Measurements from ENCODE around the gene HLA-DPB1. TPM values are rescaled to one million over a fixed set of nuclear protein-coding genes. Genes with fewer than 3 reads are reported as not detected.

Gene HLA-DPB1
- total RNA-seq, 1 donor from 2014 or later, result 51.7 TPM

GRCh38 chr6:33126101-33126714 lies 50.4 kb downstream of the HLA-DPB1 start:
- intact Hi-C loops (cut with micrococcal nuclease), result loop anchor here (5.0 kb wide), 1 partner anchor 36 kb away; no protein-coding TSS in a partner anchor

GRCh38 chr6:33128318-33128717 lies 52.5 kb downstream of the HLA-DPB1 start:
- intact Hi-C loops (cut with micrococcal nuclease), result loop anchor here (2.0 to 5.0 kb wide), 2 partner anchors 20 to 34 kb away; no protein-coding TSS in a partner anchor

GRCh38 chr6:33132081-33132524 lies 56.3 kb downstream of the HLA-DPB1 start:
- intact Hi-C loops (cut with micrococcal nuclease), result no loop called here

GRCh38 chr6:33136310-33136900 lies 60.6 kb downstream of the HLA-DPB1 start:
- intact Hi-C loops (cut with micrococcal nuclease), result no loop called here

Other genes starting within 250 kb of the HLA-DPB1 start
- gene TAP2, start 237.3 kb upstream of the HLA-DPB1 start, total RNA-seq, result 171 and 207 TPM in 2 replicates
- 448 and 470 TPM in 2 replicates for gene PSMB8, start 231.9 kb upstream of the HLA-DPB1 start, total RNA-seq
- 416 and 426 TPM in 2 replicates for gene TAP1, start 222.3 kb upstream of the HLA-DPB1 start, total RNA-seq
- gene PSMB9, start 221.8 kb upstream of the HLA-DPB1 start, total RNA-seq, result 413 and 416 TPM in 2 replicates
- gene HLA-DMB, start 135.0 kb upstream of the HLA-DPB1 start, total RNA-seq, result 8.5 and 9.0 TPM in 2 replicates
- gene HLA-DMA, start 122.9 kb upstream of the HLA-DPB1 start, total RNA-seq, result 32.7 and 35.6 TPM in 2 replicates
- 331 and 342 TPM in 2 replicates for gene BRD2, start 107.4 kb upstream of the HLA-DPB1 start, total RNA-seq
- 1.7 and 2.5 TPM in 2 replicates for gene HLA-DOA, start 66.4 kb upstream of the HLA-DPB1 start, total RNA-seq
- gene HLA-DPA1, start 2.3 kb upstream of the HLA-DPB1 start, total RNA-seq, result 119 and 125 TPM in 2 replicates
- gene COL11A2, start 116.5 kb downstream of the HLA-DPB1 start, total RNA-seq, result 0.59 and 0.77 TPM in 2 replicates
- gene RXRB, start 124.7 kb downstream of the HLA-DPB1 start, total RNA-seq, result 41.5 and 41.9 TPM in 2 replicates
- gene SLC39A7, start 124.9 kb downstream of the HLA-DPB1 start, total RNA-seq, result 55.9 and 59.9 TPM in 2 replicates
- gene HSD17B8, start 128.7 kb downstream of the HLA-DPB1 start, total RNA-seq, result 9.3 and 10.9 TPM in 2 replicates
- gene RING1, start 132.5 kb downstream of the HLA-DPB1 start, total RNA-seq, result 41.2 and 41.6 TPM in 2 replicates
- gene VPS52, start 195.9 kb downstream of the HLA-DPB1 start, total RNA-seq, result 65.8 and 68.3 TPM in 2 replicates
- 2,577 and 2,622 TPM in 2 replicates for gene RPS18, start 196.1 kb downstream of the HLA-DPB1 start, total RNA-seq
- 13.9 and 14.5 TPM in 2 replicates for gene B3GALT4, start 201.1 kb downstream of the HLA-DPB1 start, total RNA-seq
- gene WDR46, start 213.2 kb downstream of the HLA-DPB1 start, total RNA-seq, result 70.2 and 77.2 TPM in 2 replicates
- 90.4 and 90.7 TPM in 2 replicates for gene PFDN6, start 213.6 kb downstream of the HLA-DPB1 start, total RNA-seq
- gene RGL2, start 223.0 kb downstream of the HLA-DPB1 start, total RNA-seq, result 42.1 and 43.3 TPM in 2 replicates
- 277 TPM in 2 replicates for gene TAPBP, start 238.1 kb downstream of the HLA-DPB1 start, total RNA-seq
- 11.6 and 12.9 TPM in 2 replicates for gene ZBTB22, start 241.8 kb downstream of the HLA-DPB1 start, total RNA-seq
- gene DAXX, start 247.0 kb downstream of the HLA-DPB1 start, total RNA-seq, result 83.3 and 83.8 TPM in 2 replicates